A549 (cell line): ENCODE results near the gene LRRC59. TPM values are rescaled to one million over a fixed set of nuclear protein-coding genes. Genes with fewer than 3 reads are reported as not detected.

Experiments
- ATAC-seq, 2 experiments: fragments of 200-7000 bp in 1 of 2; fragments of >200 bp in 1 of 2; cut with Nextera tagmentation in 1 of 2; cut with Tn5 transposase in 1 of 2; 3 replicates each; pipeline versions ENCODE4 v1.8.0 to v1.9.1; 2018 to 2020; ENCODE audit warnings: mild to moderate bottlenecking in 1 of 2, moderate library complexity in 1 of 2
- CTCF ChIA-PET: fragments of 300-600 bp; sonication (Branson Sonifier 250); formaldehyde crosslinking; extraction: SDS; loops from one replicate; lab custom pipeline; 2021; ENCODE audit warnings: antibody characterized with exemption, inconsistent platforms; lab: Yijun Ruan, JAX
- POLR2A ChIA-PET: fragments of 350-600 bp; formaldehyde crosslinking; extraction: SDS; loops from one replicate; lab custom pipeline; 2021; ENCODE audit warnings: antibody characterized with exemption, inconsistent platforms; lab: Yijun Ruan, JAX
- DNase-seq, 2 experiments: peaks; one replicate each; pipeline versions ENCODE4 v3.0.0 to v3.0.0-alpha.2; 2011 to 2016; ENCODE audit warnings: low read depth in 1 of 2, low spot score in 1 of 2
- FAIRE-seq: peaks from 2 replicates; lab custom pipeline; 2011; peaks lifted over from hg19 to GRCh38; lab: Jason Lieb, UNC
- H3K27ac ChIP-seq, 2 experiments: fragments of >200 bp; sonication (Bioruptor Twin); formaldehyde crosslinking; 3 replicates each; pipeline ENCODE4 v1.5.1; 2016 to 2017
- H3K4me1 ChIP-seq: fragments of >200 bp; sonication (Bioruptor Twin); formaldehyde crosslinking; 3 replicates; pipeline ENCODE4 v1.6.1; 2016
- H3K4me2 ChIP-seq: fragments of >200 bp; sonication (Bioruptor Twin); formaldehyde crosslinking; 3 replicates; pipeline ENCODE4 v1.6.1; 2016
- H3K4me3 ChIP-seq: fragments of >200 bp; sonication (Bioruptor Twin); formaldehyde crosslinking; 3 replicates; pipeline ENCODE4 v1.5.1; 2016
- H3K9me3 ChIP-seq: fragments of >200 bp; sonication (Bioruptor Twin); formaldehyde crosslinking; 3 replicates; pipeline ENCODE4 v1.6.1; 2016
- BHLHE40 ChIP-seq: IDR thresholded peaks from 2 replicates; pipeline ENCODE4 v1.6.1; 2012; ENCODE audit warnings: low read depth, low read length, inconsistent platforms
- CEBPB ChIP-seq, 2 experiments: fragments of >200 bp in 1 of 2; sonication (Bioruptor Twin) in 1 of 2; formaldehyde crosslinking in 1 of 2; IDR thresholded peaks; 2 replicates each; pipeline ENCODE4 v1.6.1; 2012 to 2016
- CHD2 ChIP-seq: fragments of 150-350 bp; IDR thresholded peaks from 2 replicates; pipeline ENCODE4 v1.6.1; 2014; ENCODE audit warnings: low read length; ENCODE audit not compliant: partially characterized antibody
- CHD4 ChIP-seq: fragments of 200-600 bp; sonication (generic); IDR thresholded peaks from 2 replicates; pipeline ENCODE4 v1.6.1; 2016; ENCODE audit warnings: antibody characterized with exemption, mild to moderate bottlenecking, borderline replicate concordance
- ELK1 ChIP-seq: fragments of 150-350 bp; IDR thresholded peaks from 2 replicates; pipeline ENCODE4 v1.6.1; 2014; ENCODE audit warnings: low read depth, mild to moderate bottlenecking, low read length
- FOSL2 ChIP-seq, 2 experiments: fragments of 450-650 bp in 1 of 2; fragments of >200 bp in 1 of 2; sonication (Bioruptor Twin) in 1 of 2; formaldehyde crosslinking; IDR thresholded peaks; 2 replicates each; pipeline versions ENCODE4 v1.5.0 to v1.6.1; 2016 to 2020; ENCODE audit warnings: mild to moderate bottlenecking in 1 of 2, moderate library complexity in 1 of 2
- HMGXB4 ChIP-seq: fragments of 250-450 bp; sonication (Bioruptor Pico); IDR thresholded peaks from 2 replicates; pipeline ENCODE4 v1.5.0; 2021; ENCODE audit warnings: mild to moderate bottlenecking, moderate library complexity, borderline replicate concordance
- JUN ChIP-seq, 2 experiments: fragments of >200 bp; sonication (Bioruptor Twin); formaldehyde crosslinking; IDR thresholded peaks; 2 replicates in 1 of 2; 3 replicates in 1 of 2; pipeline ENCODE4 v1.6.1; 2016 to 2017
- KDM1A ChIP-seq: fragments of 200-600 bp; sonication (generic); IDR thresholded peaks from 2 replicates; pipeline ENCODE4 v1.6.1; 2016; ENCODE audit warnings: low read depth, mild to moderate bottlenecking
- MAX ChIP-seq: IDR thresholded peaks from 2 replicates; pipeline ENCODE4 v1.6.1; 2012
- MAZ ChIP-seq: fragments of 150-350 bp; IDR thresholded peaks from 2 replicates; pipeline ENCODE4 v1.6.1; 2014; ENCODE audit warnings: antibody characterized with exemption, low read depth, low read length, borderline replicate concordance
- NR3C1 ChIP-seq: fragments of >200 bp; sonication (Bioruptor Twin); formaldehyde crosslinking; IDR thresholded peaks from 3 replicates; pipeline ENCODE4 v1.6.1; 2017
- PHF8 ChIP-seq: fragments of 200-600 bp; sonication (generic); IDR thresholded peaks from 2 replicates; pipeline ENCODE4 v1.6.1; 2016; ENCODE audit warnings: low read depth, mild to moderate bottlenecking, antibody characterized with exemption, moderate library complexity, borderline replicate concordance
- POLR2A ChIP-seq: IDR thresholded peaks from 2 replicates; pipeline ENCODE4 v1.6.1; 2012; ENCODE audit warnings: mild to moderate bottlenecking, low read length
- POLR2AphosphoS2 ChIP-seq: conservative IDR thresholded peaks from 2 replicates; pipeline ENCODE4 v1.6.1; 2012; ENCODE audit warnings: low read length, improper control_type of control experiment, inconsistent platforms
- RAD21 ChIP-seq, 2 experiments: fragments of >200 bp in 1 of 2; sonication (Bioruptor Twin) in 1 of 2; formaldehyde crosslinking in 1 of 2; IDR thresholded peaks in 1 of 2; conservative IDR thresholded peaks in 1 of 2; 2 replicates in 1 of 2; 3 replicates in 1 of 2; pipeline ENCODE4 v1.6.1; 2012 to 2018; ENCODE audit warnings: inconsistent platforms in 1 of 2
- RFX5 ChIP-seq: fragments of 450-650 bp; IDR thresholded peaks from 2 replicates; pipeline ENCODE4 v1.7.1; 2014; ENCODE audit warnings: antibody characterized with exemption, mild to moderate bottlenecking, moderate library complexity
- SMC3 ChIP-seq: fragments of >200 bp; sonication (Bioruptor Twin); formaldehyde crosslinking; IDR thresholded peaks from 3 replicates; pipeline ENCODE4 v1.6.1; 2018; ENCODE audit warnings: inconsistent platforms
- ZSCAN20 ChIP-seq: fragments of 250-450 bp; sonication (Bioruptor Pico); IDR thresholded peaks from 2 replicates; pipeline ENCODE4 v1.8.0; 2022; ENCODE audit warnings: mild to moderate bottlenecking, moderate library complexity
- WGBS: methylation state at CpG from one replicate; pipeline ENCODE4 v1.1.6; 2017; ENCODE audit errors: missing lambda C conversion rate; 5-methylcytosine and 5-hydroxymethylcytosine counted together
- polyA plus RNA-seq, 4 experiments: library from polyadenylated mRNA; depleted of rRNA in 3 of 4; stranded (reverse); fragments of >200 nt; fragmentation: RNase III in 1 of 4; extraction: RNeasy Plus Mini Kit Qiagen cat#74134 plus additional on column Dnase treatment in 1 of 4; gene quantifications; 2 replicates in 3 of 4; 3 replicates in 1 of 4; pipeline ENCODE4 v1.2.3, GENCODE V29; 2011 to 2017
- TF ChIP-seq, protein P1 (sequence below): fragments of >200 bp; sonication (Bioruptor Twin); formaldehyde crosslinking; IDR thresholded peaks from 3 replicates; pipeline ENCODE4 v1.5.1; 2016

The LRRC59 gene
- polyA plus RNA-seq, 2 of the 4 experiments (the other 2 are of a cell fraction) = 209 to 228 TPM

DNA sequence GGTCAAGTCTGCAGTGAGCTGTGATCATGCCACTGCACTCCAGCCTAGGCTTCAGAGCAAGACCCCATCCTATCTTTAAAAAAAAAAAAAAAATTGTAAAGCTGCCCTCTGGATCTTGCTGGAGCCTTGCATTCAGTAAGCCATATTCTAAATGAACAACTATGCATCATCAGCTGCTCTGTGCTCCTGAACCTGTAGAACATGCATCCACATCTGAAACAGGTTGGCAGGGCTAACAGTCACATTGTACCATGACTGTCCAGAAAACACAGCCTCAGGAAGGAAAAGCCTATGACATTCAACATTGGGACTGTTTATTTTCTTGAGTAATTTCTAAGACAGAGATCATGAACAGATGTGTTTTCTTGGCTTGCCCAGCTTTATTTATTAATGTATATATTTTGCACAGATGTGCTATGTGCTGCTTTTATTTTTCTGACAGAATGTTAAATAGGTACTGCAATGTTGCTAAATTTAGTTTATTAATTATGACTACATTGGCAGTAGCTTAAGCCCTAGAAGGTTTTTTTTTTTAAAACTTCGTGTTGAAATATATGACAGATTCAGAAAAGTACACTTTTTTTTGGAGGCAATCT is 48.5 kb upstream of the LRRC59 start:
- Histone ChIP-seq H3K4me1 (no peaks in the 10 kb centered on the region), H3K4me2 (no peak overlapping the region), H3K9me3 (no peaks in the 10 kb centered on the region), H3K27ac (no peak overlapping the region), H3K4me3 (no peak overlapping the region)
- ATAC-seq (no peak), FAIRE-seq (no peak), DNase-seq (no peak)
- ChIA-PET POLR2A (no interaction called here), CTCF (interaction anchor here (0.6 to 2.0 kb wide), 5 partner anchors 9 to 204 kb away, joined by 3 to 5 read pairs (median 4); partner anchors contain the start of genes ACSF2 and LRRC59)
- 37% methylated on average over 1 of the region's 1 CpG for WGBS
- no peak for TF ChIP-seq CEBPB (IDR thresholded peaks at IDR 0.05)

DNA sequence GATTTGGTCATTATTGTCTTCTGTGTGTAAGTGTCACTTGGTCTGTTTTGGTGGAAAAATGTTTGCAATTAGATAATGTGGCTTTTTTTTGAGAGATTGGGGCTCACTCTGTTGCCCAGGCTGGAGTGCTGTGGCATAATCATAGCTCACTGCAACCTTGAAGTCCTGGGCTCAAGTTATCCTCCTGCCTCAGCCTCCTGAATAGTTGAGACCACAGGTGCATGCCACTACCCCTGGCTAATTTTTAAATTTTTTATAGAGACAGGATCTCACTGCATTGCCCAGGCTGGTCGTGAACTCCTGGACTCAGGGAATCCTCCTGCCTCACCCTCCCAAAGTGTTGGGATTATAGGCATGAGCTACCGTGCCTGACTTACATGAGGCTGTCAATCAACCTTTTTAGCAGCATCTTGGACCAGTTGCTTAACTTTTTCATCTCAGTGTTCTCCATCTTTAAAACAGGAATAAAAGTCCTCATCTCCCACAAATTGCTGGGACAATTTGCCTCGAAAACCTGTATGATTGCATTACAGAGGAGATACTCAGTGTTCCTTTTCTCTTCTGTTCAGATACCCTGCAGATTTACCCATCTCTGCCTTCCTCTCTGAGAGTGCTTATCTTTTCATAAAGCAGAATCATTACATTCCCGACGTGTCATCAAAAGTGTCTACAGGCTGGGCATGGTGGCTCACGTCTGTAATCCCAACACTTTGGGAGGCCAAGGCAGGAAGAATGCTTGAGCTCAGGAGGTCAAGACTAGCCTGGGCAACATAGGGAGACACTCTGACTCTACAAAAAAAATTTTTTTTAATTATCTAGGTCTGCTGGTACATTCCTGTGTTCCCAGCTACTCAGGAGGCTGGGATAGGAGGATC is 47.8 kb upstream of the LRRC59 start:
- CTCF ChIA-PET = interaction anchor here (1.0 to 3.0 kb wide), 7 partner anchors 10 to 48 kb away, joined by 3 to 16 read pairs (median 4); partner anchors contain the start of genes ACSF2 and LRRC59
- no peak overlapping the region for H3K27ac ChIP-seq
- TF ChIP-seq RFX5 (no peak), BHLHE40 (no peak), RAD21 (conservative IDR thresholded peaks at IDR 0.05 in 1 of 2, IDR thresholded peaks at IDR 0.05 in 1 of 2) (no peak)
- TF ChIP-seq, all 56 proteins: peak for 0
- no peak overlapping the region for H3K4me3 ChIP-seq
- no peak for DNase-seq
- H3K9me3 ChIP-seq = no peaks in the 10 kb centered on the region
- WGBS = 90% methylated on average over 6 of the region's 6 CpGs
- POLR2A ChIA-PET = no interaction called here
- ATAC-seq = no peak
- no peak overlapping the region for H3K4me2 ChIP-seq
- FAIRE-seq = no peak
- H3K4me1 ChIP-seq = no peaks in the 10 kb centered on the region

DNA sequence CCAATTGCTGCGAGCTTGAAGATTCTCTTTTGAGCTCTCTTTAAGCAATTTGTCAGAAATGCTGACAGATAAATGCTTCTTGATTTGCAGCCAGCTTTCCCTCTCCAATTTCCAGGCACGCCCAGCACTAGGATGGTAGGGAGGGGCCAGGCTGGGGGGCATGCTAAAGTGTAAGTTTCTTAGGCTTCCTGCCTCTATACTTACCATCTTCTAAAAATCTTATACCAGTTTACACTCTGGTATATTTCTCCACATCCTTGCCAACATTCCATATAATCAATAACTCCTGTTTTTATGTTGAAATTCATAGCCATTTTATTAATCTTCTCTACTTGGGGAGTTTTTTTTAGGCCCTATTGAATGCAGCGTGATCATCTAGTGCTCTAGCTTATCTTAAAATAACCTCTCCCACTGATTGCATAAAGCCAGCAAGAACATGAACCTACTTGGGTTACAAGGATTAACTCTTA is 46.2 kb upstream of the LRRC59 start:
- H3K9me3 ChIP-seq = no peaks in the 10 kb centered on the region
- H3K4me2 ChIP-seq = no peak overlapping the region
- CTCF ChIA-PET = interaction anchor here (0.8 to 3.0 kb wide), 10 partner anchors 8 to 243 kb away, joined by 3 to 16 read pairs (median 4); partner anchors contain the start of gene LRRC59
- FAIRE-seq = no peak
- ATAC-seq = no peak
- no peaks in the 10 kb centered on the region for H3K4me1 ChIP-seq
- TF ChIP-seq MAZ (no peak), MAX (no peak), HMGXB4 (CRISPR knock-in tag) (no peak), JUN (IDR thresholded peaks at IDR 0.05) (no peak), BHLHE40 (no peak), POLR2A (no peak), PHF8 (no peak), CHD4 (no peak), RFX5 (no peak), FOSL2 (IDR thresholded peaks at IDR 0.05) (no peak), FOSL2 (CRISPR knock-in tag; IDR thresholded peaks at IDR 0.05) (no peak), KDM1A (no peak), SMC3 (no peak), CHD2 (no peak), NR3C1 (no peak), POLR2AphosphoS2 (no peak), ZSCAN20 (no peak), ELK1 (no peak)
- TF ChIP-seq, protein P1, sequence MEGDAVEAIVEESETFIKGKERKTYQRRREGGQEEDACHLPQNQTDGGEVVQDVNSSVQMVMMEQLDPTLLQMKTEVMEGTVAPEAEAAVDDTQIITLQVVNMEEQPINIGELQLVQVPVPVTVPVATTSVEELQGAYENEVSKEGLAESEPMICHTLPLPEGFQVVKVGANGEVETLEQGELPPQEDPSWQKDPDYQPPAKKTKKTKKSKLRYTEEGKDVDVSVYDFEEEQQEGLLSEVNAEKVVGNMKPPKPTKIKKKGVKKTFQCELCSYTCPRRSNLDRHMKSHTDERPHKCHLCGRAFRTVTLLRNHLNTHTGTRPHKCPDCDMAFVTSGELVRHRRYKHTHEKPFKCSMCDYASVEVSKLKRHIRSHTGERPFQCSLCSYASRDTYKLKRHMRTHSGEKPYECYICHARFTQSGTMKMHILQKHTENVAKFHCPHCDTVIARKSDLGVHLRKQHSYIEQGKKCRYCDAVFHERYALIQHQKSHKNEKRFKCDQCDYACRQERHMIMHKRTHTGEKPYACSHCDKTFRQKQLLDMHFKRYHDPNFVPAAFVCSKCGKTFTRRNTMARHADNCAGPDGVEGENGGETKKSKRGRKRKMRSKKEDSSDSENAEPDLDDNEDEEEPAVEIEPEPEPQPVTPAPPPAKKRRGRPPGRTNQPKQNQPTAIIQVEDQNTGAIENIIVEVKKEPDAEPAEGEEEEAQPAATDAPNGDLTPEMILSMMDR = no peak
- H3K4me3 ChIP-seq = no peak overlapping the region
- POLR2A ChIA-PET = no interaction called here
- H3K27ac ChIP-seq = no peak overlapping the region
- no peak for DNase-seq
- 70% methylated on average over 3 of the region's 3 CpGs for WGBS
